GM23338 (cell line): ENCODE measurements around the gene KLF11. TPM values are rescaled to one million over a fixed set of nuclear protein-coding genes. Genes with fewer than 3 reads are reported as not detected.

Source experiments
- ATAC-seq: fragments of 200-7000 bp; cut with Tn5 transposase; 3 replicates; pipeline ENCODE4 v1.9.1; 2020
- DNase-seq: peaks from one replicate; pipeline ENCODE4 v3.0.0-alpha.2; 2015; ENCODE audit warnings: low spot score
- H2AFZ ChIP-seq: fragments of 200-600 bp; sonication (generic); 2 replicates; pipeline ENCODE4 v1.8.0; 2016; ENCODE audit warnings: antibody characterized with exemption, mild to moderate bottlenecking, moderate library complexity
- H3F3A ChIP-seq: fragments of 200-600 bp; sonication (generic); replicated peaks from 2 replicates; pipeline ENCODE4 v1.8.0; 2017; ENCODE audit warnings: antibody characterized with exemption, mixed run types, low read depth
- H3K27ac ChIP-seq: fragments of 200-600 bp; sonication (generic); 2 replicates; pipeline ENCODE4 v1.6.1; 2016; ENCODE audit warnings: low read depth
- H3K27me3 ChIP-seq: fragments of 200-600 bp; sonication (generic); 2 replicates; pipeline ENCODE4 v1.8.0; 2016; ENCODE audit warnings: mild to moderate bottlenecking, mixed run types, moderate library complexity; ENCODE audit not compliant: insufficient read depth
- H3K36me3 ChIP-seq: fragments of 200-600 bp; sonication (generic); 2 replicates; pipeline ENCODE4 v1.8.0; 2016; ENCODE audit warnings: mild to moderate bottlenecking; ENCODE audit not compliant: insufficient read depth
- H3K4me1 ChIP-seq: fragments of 200-600 bp; sonication (generic); 2 replicates; pipeline ENCODE4 v1.8.0; 2016; ENCODE audit warnings: mild to moderate bottlenecking, moderate library complexity; ENCODE audit not compliant: insufficient read depth
- H3K4me2 ChIP-seq: fragments of 200-600 bp; sonication (generic); 2 replicates; pipeline ENCODE4 v1.7.1; 2017; ENCODE audit warnings: mixed run types
- H3K4me3 ChIP-seq: fragments of 200-600 bp; sonication (generic); 2 replicates; pipeline ENCODE4 v1.6.1; 2016; ENCODE audit warnings: mixed run types
- H3K79me2 ChIP-seq: fragments of 200-600 bp; sonication (generic); replicated peaks from 2 replicates; pipeline ENCODE4 v1.8.0; 2017; ENCODE audit warnings: mild to moderate bottlenecking; ENCODE audit not compliant: insufficient read depth
- H3K9me2 ChIP-seq: fragments of 200-600 bp; sonication (generic); 2 replicates; pipeline ENCODE4 v1.8.0; 2017; ENCODE audit not compliant: insufficient read depth
- H4K20me1 ChIP-seq: fragments of 200-600 bp; sonication (generic); replicated peaks from 2 replicates; pipeline ENCODE4 v1.8.0; 2017; ENCODE audit warnings: mild to moderate bottlenecking; ENCODE audit not compliant: insufficient read depth
- H3K27ac Mint-ChIP-seq: 2 replicates; pipeline ENCODE4 v1.8.0; 2020; ENCODE audit warnings: inconsistent platforms, mild to moderate bottlenecking, moderate library complexity, mixed read lengths
- H3K27me3 Mint-ChIP-seq: 3 replicates; pipeline ENCODE4 v1.8.0; 2022; ENCODE audit warnings: low read depth, mild to moderate bottlenecking, moderate library complexity, mixed read lengths, inconsistent platforms; ENCODE audit not compliant: insufficient read depth, poor library complexity
- H3K36me3 Mint-ChIP-seq: 3 replicates; pipeline ENCODE4 v1.8.0; 2021; ENCODE audit warnings: low read depth, mild to moderate bottlenecking, inconsistent platforms, moderate library complexity, mixed read lengths
- H3K4me1 Mint-ChIP-seq: 3 replicates; pipeline ENCODE4 v1.8.0; 2020; ENCODE audit warnings: mild to moderate bottlenecking, inconsistent platforms, mixed read lengths
- H3K4me3 Mint-ChIP-seq: 3 replicates; pipeline ENCODE4 v1.8.0; 2021; ENCODE audit warnings: moderate library complexity, mild to moderate bottlenecking, inconsistent platforms, mixed read lengths
- H3K9me3 Mint-ChIP-seq: 3 replicates; pipeline ENCODE4 v1.8.0; 2020; ENCODE audit warnings: moderate library complexity, mild to moderate bottlenecking, inconsistent platforms, mixed read lengths
- CREB1 ChIP-seq: fragments of 250-450 bp; sonication (Bioruptor Pico); IDR thresholded peaks from 2 replicates; pipeline ENCODE4 v1.5.0; 2020; ENCODE audit warnings: low read depth, mild to moderate bottlenecking, moderate library complexity
- CTCF ChIP-seq, 2 experiments: fragments of 200-600 bp in 1 of 2; sonication (generic) in 1 of 2; conservative IDR thresholded peaks; 2 replicates each; pipeline versions ENCODE4 v1.5.1 to v1.6.1; 2016 to 2017; ENCODE audit warnings: antibody characterized with exemption in 2 of 2, low read depth in 2 of 2, mild to moderate bottlenecking in 2 of 2, moderate library complexity in 1 of 2
- ETS1 ChIP-seq: IDR thresholded peaks from 2 replicates; pipeline ENCODE4 v1.6.1; 2016; ENCODE audit warnings: antibody characterized with exemption
- EZH2 ChIP-seq: fragments of 200-600 bp; sonication (generic); IDR thresholded peaks from one replicate; pipeline ENCODE4 v1.8.0; 2017; ENCODE audit warnings: antibody characterized with exemption, mild to moderate bottlenecking, low read depth; ENCODE audit not compliant: unreplicated experiment
- EZH2phosphoT487 ChIP-seq: fragments of 200-600 bp; sonication (generic); IDR thresholded peaks from one replicate; pipeline ENCODE4 v1.8.1; 2018; ENCODE audit warnings: antibody characterized with exemption; ENCODE audit not compliant: unreplicated experiment
- JUNB ChIP-seq: IDR thresholded peaks from one replicate; pipeline ENCODE4 v1.6.1; 2016; ENCODE audit warnings: antibody characterized with exemption; ENCODE audit not compliant: unreplicated experiment
- NANOG ChIP-seq: IDR thresholded peaks from 2 replicates; pipeline ENCODE4 v1.6.1; 2016; ENCODE audit warnings: antibody characterized with exemption, borderline replicate concordance
- POLR2AphosphoS5 ChIP-seq: IDR thresholded peaks from 2 replicates; pipeline ENCODE4 v1.6.1; 2016; ENCODE audit warnings: antibody characterized with exemption, low read depth
- REST ChIP-seq: IDR thresholded peaks from one replicate; pipeline ENCODE4 v1.6.1; 2018; ENCODE audit warnings: antibody characterized with exemption; ENCODE audit not compliant: unreplicated experiment
- STAT1 ChIP-seq: IDR thresholded peaks from one replicate; pipeline ENCODE4 v1.6.1; 2016; ENCODE audit warnings: antibody characterized with exemption; ENCODE audit not compliant: unreplicated experiment
- ZNF114 ChIP-seq: fragments of 250-450 bp; sonication (Bioruptor Pico); IDR thresholded peaks from 2 replicates; pipeline ENCODE4 v1.5.0; 2020; ENCODE audit warnings: mild to moderate bottlenecking, moderate library complexity
- ZNF331 ChIP-seq: fragments of 250-450 bp; sonication (Bioruptor Pico); IDR thresholded peaks from 2 replicates; pipeline ENCODE4 v1.5.0; 2020; ENCODE audit warnings: low read depth, mild to moderate bottlenecking, moderate library complexity
- ZNF462 ChIP-seq: fragments of 250-450 bp; sonication (Bioruptor Pico); IDR thresholded peaks from 2 replicates; pipeline ENCODE4 v1.5.0; 2020; ENCODE audit warnings: mild to moderate bottlenecking, moderate library complexity
- polyA plus RNA-seq: library from polyadenylated mRNA; unstranded; fragments of >200 nt; fragmentation: Nextera tagmentation; extraction: Ambion mirVana; gene quantifications from 2 replicates; pipeline ENCODE4 v1.2.1, GENCODE V29; 2016
- total RNA-seq: library from RNA; depleted of rRNA; stranded (reverse); fragments of >200 nt; shearing (Covaris generic); gene quantifications from 2 replicates; pipeline ENCODE4 v1.2.3, GENCODE V29; 2014

Gene KLF11
- total and polyA plus RNA-seq, 2 experiments from 2014 or later = 1.4 to 5.6 TPM

GRCh38 chr2:10045561-10046355, 2.4 kb downstream of the KLF11 start:
- Histone ChIP-seq H3K4me1 (peaks cover 6% of the 10 kb centered on the region), H2AFZ (no peak overlapping the region), H3K79me2 (no peaks in the 10 kb centered on the region), H4K20me1 (peaks cover 9% of the 10 kb centered on the region), H3K9me2 (no peaks in the 10 kb centered on the region), H3F3A (0 out of 2 replicates have a peak, but pooled peaks cover 5% of the 10 kb centered on the region), H3K27ac (no peak overlapping the region), H3K4me2 (no peak overlapping the region), H3K4me3 (no peak overlapping the region), H3K27me3 (peaks cover 22% of the 10 kb centered on the region), H3K36me3 (no peaks in the 10 kb centered on the region)
- peaks cover 12% of the 10 kb centered on the region for H3K9me3 Mint-ChIP-seq
- H3K27me3 Mint-ChIP-seq = peaks cover 42% of the 10 kb centered on the region
- H3K27ac Mint-ChIP-seq = no peak overlapping the region
- TF ChIP-seq EZH2 (no peak), ZNF114 (no peak), ZNF331 (no peak), CTCF (conservative IDR thresholded peaks at IDR 0.05; ENCODE audit: low read depth in 2 of 2) (no peak), EZH2phosphoT487 (no peak), CREB1 (no peak), REST (no peak), STAT1 (no peak), ETS1 (no peak), POLR2AphosphoS5 (no peak), ZNF462 (CRISPR knock-in tag) (no peak), JUNB (no peak), NANOG (no peak)
- H3K4me1 Mint-ChIP-seq = peaks cover 5% of the 10 kb centered on the region
- no peak for ATAC-seq
- peaks cover 27% of the 10 kb centered on the region for H3K36me3 Mint-ChIP-seq
- no peak overlapping the region; the same call in 2 of the 3 replicates for H3K4me3 Mint-ChIP-seq
- no peak for DNase-seq
